ENCODE data around the gene ZNF69. TPM values are rescaled to one million over a fixed set of nuclear protein-coding genes. Genes with fewer than 3 reads are reported as not detected.
"Not testable (repeated sequence)": the region's sequence is repeated elsewhere in the genome, so short reads cannot be mapped to it uniquely, and the experiment has no call there.

The ZNF69 gene
- total and polyA plus RNA-seq, 9 donors: 7.5 to 25.5 (median 13.6) TPM

DNA sequence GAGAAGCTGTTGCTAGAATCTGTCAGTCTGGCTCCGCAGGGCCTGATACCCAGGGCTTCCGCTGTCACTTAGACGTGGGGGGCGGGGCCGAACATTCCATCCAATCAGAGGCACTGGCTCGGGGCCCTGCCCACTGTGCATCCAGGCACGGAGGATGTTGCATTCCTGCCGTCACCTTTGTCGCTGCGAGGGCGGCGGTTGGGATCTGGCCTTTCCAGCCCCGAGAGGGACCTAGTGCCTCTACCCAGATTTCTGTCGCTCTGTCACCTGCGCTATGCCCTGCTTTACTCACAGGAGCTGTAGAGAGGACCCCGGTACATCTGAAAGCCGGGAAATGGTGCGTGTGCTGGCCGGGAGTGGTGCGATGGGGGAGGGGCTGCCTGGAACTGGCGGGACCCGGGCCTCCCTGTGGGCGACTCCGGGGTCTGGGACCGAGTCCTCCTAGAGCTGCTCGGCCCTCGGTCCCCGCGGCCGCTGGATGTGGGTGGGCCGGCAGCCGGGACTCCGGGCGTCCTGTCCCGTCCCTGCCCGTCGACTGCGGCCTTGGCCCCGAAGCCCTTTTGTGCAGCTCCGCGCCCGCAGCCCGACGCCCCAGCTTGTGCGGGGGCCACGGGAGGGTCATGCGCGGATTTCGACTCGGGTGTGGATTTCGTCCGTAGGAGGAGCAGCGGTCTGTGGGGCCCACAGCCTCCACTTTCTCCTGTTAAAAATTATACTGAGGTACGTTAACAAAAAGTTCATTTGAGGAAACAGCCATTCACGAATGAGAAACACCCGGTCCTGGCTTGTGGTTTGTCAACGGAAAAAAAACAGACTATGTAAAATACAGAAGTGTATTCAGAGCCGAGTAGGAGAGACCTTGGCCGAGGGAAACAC, 38.8 kb upstream of the ZNF69 start, which contains the start of gene ZNF439:
Gene ZNF439 (plus strand): TSS at position 133 of the 876 bp plus-strand sequence. CDS start 142 bp downstream, at position 275.
- TF ChIP-seq EP300 (IDR thresholded peaks at IDR 0.05) (no peak), POLR2A (IDR thresholded peaks at IDR 0.05) (peak; percentile 62)
- TF ChIP-seq, protein P1, sequence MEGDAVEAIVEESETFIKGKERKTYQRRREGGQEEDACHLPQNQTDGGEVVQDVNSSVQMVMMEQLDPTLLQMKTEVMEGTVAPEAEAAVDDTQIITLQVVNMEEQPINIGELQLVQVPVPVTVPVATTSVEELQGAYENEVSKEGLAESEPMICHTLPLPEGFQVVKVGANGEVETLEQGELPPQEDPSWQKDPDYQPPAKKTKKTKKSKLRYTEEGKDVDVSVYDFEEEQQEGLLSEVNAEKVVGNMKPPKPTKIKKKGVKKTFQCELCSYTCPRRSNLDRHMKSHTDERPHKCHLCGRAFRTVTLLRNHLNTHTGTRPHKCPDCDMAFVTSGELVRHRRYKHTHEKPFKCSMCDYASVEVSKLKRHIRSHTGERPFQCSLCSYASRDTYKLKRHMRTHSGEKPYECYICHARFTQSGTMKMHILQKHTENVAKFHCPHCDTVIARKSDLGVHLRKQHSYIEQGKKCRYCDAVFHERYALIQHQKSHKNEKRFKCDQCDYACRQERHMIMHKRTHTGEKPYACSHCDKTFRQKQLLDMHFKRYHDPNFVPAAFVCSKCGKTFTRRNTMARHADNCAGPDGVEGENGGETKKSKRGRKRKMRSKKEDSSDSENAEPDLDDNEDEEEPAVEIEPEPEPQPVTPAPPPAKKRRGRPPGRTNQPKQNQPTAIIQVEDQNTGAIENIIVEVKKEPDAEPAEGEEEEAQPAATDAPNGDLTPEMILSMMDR (IDR thresholded peaks at IDR 0.05): no peak
- DNase-seq: peak; percentile 81 to 91 (median 87)
- H3K27me3 ChIP-seq: no peaks in the 10 kb centered on the region
- H3K9me3 ChIP-seq: no peaks in the 10 kb centered on the region
- no peaks in the 10 kb centered on the region for H3K4me1 ChIP-seq (ENCODE audit: insufficient read depth)
- 0 to 1% (median 0%) methylated on average over 52 to 59 of the region's 59 CpGs for WGBS, 3 donors
- intact Hi-C loops (cut with DNase I): no loop called here
- H3K27ac ChIP-seq: peak within 1 kb of the TSS; percentile 54 to 58
- H3K36me3 ChIP-seq: no peaks in the 10 kb centered on the region
- peak within 1 kb of the TSS; percentile 81 for H3K4me3 ChIP-seq

DNA sequence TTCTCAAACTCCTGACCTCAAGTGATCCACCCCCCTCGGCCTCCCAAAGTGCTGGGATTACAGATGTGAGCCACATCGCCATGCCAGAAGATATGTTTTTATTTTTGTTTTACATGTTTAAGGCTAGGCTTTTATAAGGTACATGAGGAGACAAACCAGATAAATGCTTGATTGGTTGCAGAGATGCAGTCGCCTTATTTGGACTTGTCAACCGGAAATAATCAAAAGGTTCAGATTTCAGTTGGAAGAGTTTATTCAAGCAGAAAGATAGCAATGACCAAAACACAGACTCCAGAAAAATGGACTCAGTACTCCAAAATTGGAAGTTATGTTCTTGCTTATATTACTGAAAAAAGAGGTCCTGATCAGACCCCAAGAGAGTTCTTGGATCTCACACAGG, 37.3 kb upstream of the ZNF69 start:
- H3K27ac ChIP-seq; H3K4me3 ChIP-seq; H3K4me1 ChIP-seq (ENCODE audit: insufficient read depth); H3K9me3 ChIP-seq; H3K27me3 ChIP-seq; intact Hi-C loops (cut with DNase I); H3K36me3 ChIP-seq; DNase-seq: not testable (repeated sequence)
- 43 to 65% (median 54%) methylated on average over 4 of the region's 4 CpGs for WGBS, 3 donors

DNA sequence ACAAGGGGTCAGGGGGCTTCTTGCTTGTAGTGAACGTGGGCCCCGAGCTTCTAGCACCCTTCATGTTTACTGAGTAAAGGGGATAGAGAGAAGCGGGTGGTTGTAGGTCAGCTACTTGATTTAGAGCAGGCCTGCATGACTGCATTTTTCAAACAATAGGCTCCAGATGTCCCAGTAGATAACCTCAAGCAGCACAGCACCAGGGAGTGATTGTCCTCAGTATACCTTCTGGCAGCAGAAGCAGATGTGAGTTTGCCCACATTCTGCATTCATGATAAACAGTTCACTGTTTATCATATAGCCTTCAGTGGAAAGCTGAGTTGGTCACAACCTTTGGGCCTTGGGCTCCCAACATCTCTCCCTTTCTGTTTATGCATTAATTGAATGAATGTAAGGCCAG, 34.2 kb upstream of the ZNF69 start:
- WGBS, 3 donors: 78 to 95% (median 78%) methylated on average over 3 of the region's 3 CpGs
- H3K27ac ChIP-seq: no peak overlapping the region
- H3K36me3 ChIP-seq: no peaks in the 10 kb centered on the region
- DNase-seq: no peak
- intact Hi-C loops (cut with DNase I): no loop called here
- TF ChIP-seq EP300 (IDR thresholded peaks at IDR 0.05) (no peak), POLR2A (IDR thresholded peaks at IDR 0.05) (no peak)
- TF ChIP-seq, protein P1 (IDR thresholded peaks at IDR 0.05): no peak
- H3K4me1 ChIP-seq (ENCODE audit: insufficient read depth): no peaks in the 10 kb centered on the region
- no peaks in the 10 kb centered on the region for H3K9me3 ChIP-seq
- H3K4me3 ChIP-seq: no peak overlapping the region
- H3K27me3 ChIP-seq: no peaks in the 10 kb centered on the region

DNA sequence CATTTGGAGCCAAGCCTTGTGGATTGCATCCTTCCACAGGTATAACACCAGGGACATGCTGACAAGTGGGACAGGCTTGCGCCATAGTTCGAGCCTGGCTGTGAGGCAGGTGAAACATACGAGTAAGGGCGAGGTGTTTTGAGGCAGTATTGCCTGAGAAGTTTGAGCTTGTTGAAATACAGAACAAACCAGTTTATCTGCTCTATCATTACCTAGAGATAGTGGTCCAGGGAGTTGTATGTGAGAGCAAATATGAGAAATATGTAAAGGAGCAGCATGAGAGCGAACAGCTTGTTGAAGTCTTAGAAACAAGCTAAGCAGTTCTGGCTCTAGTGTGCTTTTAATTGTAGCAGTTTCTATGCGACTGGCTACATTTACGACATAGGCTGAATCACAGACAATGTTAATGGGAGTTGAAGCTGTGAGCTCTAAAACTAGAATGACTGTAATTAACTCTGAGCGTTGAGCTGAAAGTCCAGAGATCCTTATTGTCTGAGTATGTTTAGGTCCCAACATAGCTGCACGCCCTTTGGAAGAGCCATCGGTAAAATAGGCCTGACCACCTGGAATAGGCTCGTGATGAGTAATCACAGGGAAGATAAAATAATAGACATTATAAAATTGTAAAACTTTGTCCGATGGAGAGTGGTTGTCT, 30.9 kb upstream of the ZNF69 start:
- intact Hi-C loops (cut with DNase I): no loop called here
- 91 to 96% (median 94%) methylated on average over 12 of the region's 12 CpGs for WGBS, 3 donors
- no peak for DNase-seq
- H3K4me1 ChIP-seq (ENCODE audit: insufficient read depth): no peaks in the 10 kb centered on the region
- H3K4me3 ChIP-seq: no peak overlapping the region
- no peaks in the 10 kb centered on the region for H3K9me3 ChIP-seq
- no peak for TF ChIP-seq POLR2A (IDR thresholded peaks at IDR 0.05)
- TF ChIP-seq, protein P1 (IDR thresholded peaks at IDR 0.05): no peak
- TF ChIP-seq EP300 (IDR thresholded peaks at IDR 0.05): no peak
- H3K27me3 ChIP-seq: no peaks in the 10 kb centered on the region
- no peak overlapping the region for H3K27ac ChIP-seq
- H3K36me3 ChIP-seq: no peaks in the 10 kb centered on the region
